ENCODE data around the gene DYNC2LI1. TPM values are rescaled to one million over a fixed set of nuclear protein-coding genes. Genes with fewer than 3 reads are reported as not detected.

DYNC2LI1 gene
- total RNA-seq, 1 donor from 2014 or later = 92.1 TPM

DNA sequence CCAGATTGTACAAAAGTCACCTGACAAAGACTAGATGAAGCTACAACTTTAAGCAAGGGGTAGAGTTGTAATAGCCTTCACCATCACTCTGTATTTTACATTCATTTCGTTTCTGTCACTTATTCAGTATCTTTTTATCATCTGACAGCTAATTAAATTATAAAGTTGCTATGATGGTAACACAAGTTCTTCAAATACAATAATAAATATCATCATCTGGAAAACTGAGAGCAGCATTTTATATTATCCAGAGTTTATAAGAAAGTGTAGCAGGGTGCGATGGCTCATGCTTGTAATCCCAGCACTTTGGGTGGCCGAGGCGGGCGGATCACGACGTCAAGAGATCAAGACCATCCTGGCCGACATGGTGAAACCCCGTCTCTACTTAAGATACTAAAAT is 21.1 kb downstream of the DYNC2LI1 start:
- Histone ChIP-seq H4K20me1 (ENCODE audit: low read depth) (no peaks in the 10 kb centered on the region), H3K9me3 (ENCODE audit: low read depth) (no peaks in the 10 kb centered on the region), H3K79me2 (ENCODE audit: low read depth) (no peaks in the 10 kb centered on the region), H3K27ac (no peak overlapping the region), H3K36me3 (no peaks in the 10 kb centered on the region), H2AFZ (replicated peaks) (no peak overlapping the region), H3K4me1 (no peaks in the 10 kb centered on the region), H3K4me3 (no peak overlapping the region), H3K9ac (no peak overlapping the region), H3F3A (ENCODE audit: low read depth) (no peaks in the 10 kb centered on the region), H3K4me2 (no peak overlapping the region), H3K27me3 (no peaks in the 10 kb centered on the region)
- TF ChIP-seq CTCF (IDR thresholded peaks at IDR 0.05) (no peak), EZH2phosphoT487 (IDR thresholded peaks at IDR 0.05) (no peak), EZH2 (IDR thresholded peaks at IDR 0.05) (no peak)
- Mint-ChIP-seq H3K27me3 (ENCODE audit: insufficient read depth, low read depth) (no peaks in the 10 kb centered on the region), H3K36me3 (peaks cover 7% of the 10 kb centered on the region), H3K27ac (no peak overlapping the region), H3K9me3 (no peaks in the 10 kb centered on the region), H3K4me3 (no peak overlapping the region), H3K4me1 (no peaks in the 10 kb centered on the region)
- DNase-seq (ENCODE audit: low spot score) = no peak

DNA sequence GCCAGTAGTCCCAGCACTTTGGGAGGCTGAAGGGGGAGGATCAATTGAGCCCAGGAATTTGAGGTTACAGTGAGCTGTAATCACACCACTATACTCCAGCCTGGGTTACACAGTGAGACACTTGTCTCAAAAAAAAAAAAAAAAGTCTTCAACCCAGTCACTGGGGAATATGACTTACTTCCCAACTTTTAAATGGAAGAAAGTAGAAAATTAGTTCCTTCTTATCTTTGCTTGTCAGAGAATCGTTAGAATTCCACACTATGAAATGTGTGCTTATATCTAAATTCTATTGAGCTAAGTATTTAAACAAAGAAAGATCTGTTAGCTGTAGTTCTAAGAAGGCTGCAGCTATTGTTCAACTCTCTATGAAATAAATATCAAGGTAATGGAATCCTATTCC is 22.4 kb downstream of the DYNC2LI1 start:
- no peaks in the 10 kb centered on the region for H3F3A ChIP-seq (ENCODE audit: low read depth)
- no peak for TF ChIP-seq EZH2 (IDR thresholded peaks at IDR 0.05)
- TF ChIP-seq CTCF (IDR thresholded peaks at IDR 0.05) = no peak
- no peak for TF ChIP-seq EZH2phosphoT487 (IDR thresholded peaks at IDR 0.05)
- no peak overlapping the region for H3K4me3 Mint-ChIP-seq
- H3K36me3 ChIP-seq = no peaks in the 10 kb centered on the region
- no peaks in the 10 kb centered on the region for H3K27me3 ChIP-seq
- H3K9me3 ChIP-seq (ENCODE audit: low read depth) = no peaks in the 10 kb centered on the region
- H3K27ac ChIP-seq = no peak overlapping the region
- no peak overlapping the region for H2AFZ ChIP-seq (replicated peaks)
- no peaks in the 10 kb centered on the region for H3K4me1 Mint-ChIP-seq
- no peak overlapping the region for H3K9ac ChIP-seq
- no peaks in the 10 kb centered on the region for H3K27me3 Mint-ChIP-seq (ENCODE audit: insufficient read depth, low read depth)
- H3K36me3 Mint-ChIP-seq = peaks cover 5% of the 10 kb centered on the region
- no peak overlapping the region for H3K27ac Mint-ChIP-seq
- H3K79me2 ChIP-seq (ENCODE audit: low read depth) = no peaks in the 10 kb centered on the region
- H3K9me3 Mint-ChIP-seq = no peaks in the 10 kb centered on the region
- no peak overlapping the region for H3K4me2 ChIP-seq
- no peak for DNase-seq (ENCODE audit: low spot score)
- no peaks in the 10 kb centered on the region for H4K20me1 ChIP-seq (ENCODE audit: low read depth)
- no peak overlapping the region for H3K4me3 ChIP-seq
- H3K4me1 ChIP-seq = no peaks in the 10 kb centered on the region

GRCh38 chr2:43798300-43798699 is 24.5 kb downstream of the DYNC2LI1 start:
- Histone ChIP-seq H3K9me3 (ENCODE audit: low read depth) (no peaks in the 10 kb centered on the region), H3K27me3 (no peaks in the 10 kb centered on the region), H2AFZ (replicated peaks) (no peak overlapping the region), H3K36me3 (no peaks in the 10 kb centered on the region), H3K4me3 (no peak overlapping the region), H3K27ac (no peak overlapping the region), H4K20me1 (ENCODE audit: low read depth) (no peaks in the 10 kb centered on the region), H3K9ac (no peak overlapping the region), H3K4me2 (no peak overlapping the region), H3K4me1 (no peaks in the 10 kb centered on the region), H3F3A (ENCODE audit: low read depth) (no peaks in the 10 kb centered on the region), H3K79me2 (ENCODE audit: low read depth) (no peaks in the 10 kb centered on the region)
- Mint-ChIP-seq H3K27ac (no peak overlapping the region), H3K4me1 (no peaks in the 10 kb centered on the region), H3K4me3 (no peak overlapping the region), H3K27me3 (ENCODE audit: insufficient read depth, low read depth) (no peaks in the 10 kb centered on the region), H3K9me3 (no peaks in the 10 kb centered on the region), H3K36me3 (peaks cover 5% of the 10 kb centered on the region)
- DNase-seq (ENCODE audit: low spot score) = no peak
- TF ChIP-seq EZH2 (IDR thresholded peaks at IDR 0.05) (no peak), CTCF (IDR thresholded peaks at IDR 0.05) (peak; percentile 50)

GRCh38 chr2:43800894-43801293 is 27.1 kb downstream of the DYNC2LI1 start:
- Mint-ChIP-seq H3K27me3 (ENCODE audit: insufficient read depth, low read depth) (no peaks in the 10 kb centered on the region), H3K4me3 (no peak overlapping the region), H3K27ac (no peak overlapping the region), H3K36me3 (peaks cover 10% of the 10 kb centered on the region), H3K4me1 (no peaks in the 10 kb centered on the region), H3K9me3 (no peaks in the 10 kb centered on the region)
- Histone ChIP-seq H3K9me3 (ENCODE audit: low read depth) (no peaks in the 10 kb centered on the region), H3K36me3 (no peaks in the 10 kb centered on the region), H4K20me1 (ENCODE audit: low read depth) (no peaks in the 10 kb centered on the region), H2AFZ (replicated peaks) (no peak overlapping the region), H3K27ac (no peak overlapping the region), H3K27me3 (no peaks in the 10 kb centered on the region), H3K4me1 (no peaks in the 10 kb centered on the region), H3K4me3 (no peak overlapping the region), H3K79me2 (ENCODE audit: low read depth) (no peaks in the 10 kb centered on the region), H3K4me2 (no peak overlapping the region), H3F3A (ENCODE audit: low read depth) (no peaks in the 10 kb centered on the region), H3K9ac (no peak overlapping the region)
- no peak for TF ChIP-seq EZH2phosphoT487 (IDR thresholded peaks at IDR 0.05)
- no peak for TF ChIP-seq CTCF (IDR thresholded peaks at IDR 0.05)
- no peak for TF ChIP-seq EZH2 (IDR thresholded peaks at IDR 0.05)
- DNase-seq (ENCODE audit: low spot score) = no peak

Data from neural progenitor cell (in vitro differentiated cells).